ENCODE measurements around the gene SP110.

SP110 gene

GRCh38 chr2:230155359-230155758 lies 64.4 kb downstream of the SP110 start:
- TF ChIP-seq ZNF404 (tag by site-specific recombination; IDR thresholded peaks at IDR 0.05) (no peak), ZNF211 (tag by site-specific recombination; IDR thresholded peaks at IDR 0.05; ENCODE audit: low read depth) (no peak), OSR2 (tag by site-specific recombination; IDR thresholded peaks at IDR 0.05) (no peak), OVOL3 (tag by site-specific recombination; IDR thresholded peaks at IDR 0.05) (no peak), ZNF692 (tag by site-specific recombination; IDR thresholded peaks at IDR 0.05) (no peak), ZNF677 (tag by site-specific recombination; IDR thresholded peaks at IDR 0.05) (no peak), RBAK (tag by site-specific recombination; IDR thresholded peaks at IDR 0.05) (no peak), ZIC2 (tag by site-specific recombination; IDR thresholded peaks at IDR 0.05) (no peak), ZNF707 (tag by site-specific recombination; IDR thresholded peaks at IDR 0.05) (no peak), ZNF18 (tag by site-specific recombination; IDR thresholded peaks at IDR 0.05) (no peak), ZNF626 (tag by site-specific recombination; IDR thresholded peaks at IDR 0.05) (no peak), ZFHX2 (tag by site-specific recombination; conservative IDR thresholded peaks at IDR 0.05) (no peak), ZNF121 (tag by site-specific recombination; IDR thresholded peaks at IDR 0.05) (no peak)
- TF ChIP-seq, protein P1, sequence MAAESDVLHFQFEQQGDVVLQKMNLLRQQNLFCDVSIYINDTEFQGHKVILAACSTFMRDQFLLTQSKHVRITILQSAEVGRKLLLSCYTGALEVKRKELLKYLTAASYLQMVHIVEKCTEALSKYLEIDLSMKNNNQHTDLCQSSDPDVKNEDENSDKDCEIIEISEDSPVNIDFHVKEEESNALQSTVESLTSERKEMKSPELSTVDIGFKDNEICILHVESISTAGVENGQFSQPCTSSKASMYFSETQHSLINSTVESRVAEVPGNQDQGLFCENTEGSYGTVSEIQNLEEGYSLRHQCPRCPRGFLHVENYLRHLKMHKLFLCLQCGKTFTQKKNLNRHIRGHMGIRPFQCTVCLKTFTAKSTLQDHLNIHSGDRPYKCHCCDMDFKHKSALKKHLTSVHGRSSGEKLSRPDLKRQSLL (tag by site-specific recombination; IDR thresholded peaks at IDR 0.05), result no peak
- TF ChIP-seq, protein P2, sequence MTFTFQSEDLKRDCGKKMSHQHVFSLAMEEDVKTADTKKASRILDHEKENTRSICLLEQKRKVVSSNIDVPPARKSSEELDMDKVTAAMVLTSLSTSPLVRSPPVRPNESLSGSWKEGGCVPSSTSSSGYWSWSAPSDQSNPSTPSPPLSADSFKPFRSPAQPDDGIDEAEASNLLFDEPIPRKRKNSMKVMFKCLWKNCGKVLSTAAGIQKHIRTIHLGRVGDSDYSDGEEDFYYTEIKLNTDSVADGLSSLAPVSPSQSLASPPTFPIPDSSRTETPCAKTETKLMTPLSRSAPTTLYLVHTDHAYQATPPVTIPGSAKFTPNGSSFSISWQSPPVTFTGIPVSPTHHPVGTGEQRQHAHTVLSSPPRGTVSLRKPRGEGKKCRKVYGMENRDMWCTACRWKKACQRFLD (tag by site-specific recombination; IDR thresholded peaks at IDR 0.05), result no peak
- TF ChIP-seq, protein P3, sequence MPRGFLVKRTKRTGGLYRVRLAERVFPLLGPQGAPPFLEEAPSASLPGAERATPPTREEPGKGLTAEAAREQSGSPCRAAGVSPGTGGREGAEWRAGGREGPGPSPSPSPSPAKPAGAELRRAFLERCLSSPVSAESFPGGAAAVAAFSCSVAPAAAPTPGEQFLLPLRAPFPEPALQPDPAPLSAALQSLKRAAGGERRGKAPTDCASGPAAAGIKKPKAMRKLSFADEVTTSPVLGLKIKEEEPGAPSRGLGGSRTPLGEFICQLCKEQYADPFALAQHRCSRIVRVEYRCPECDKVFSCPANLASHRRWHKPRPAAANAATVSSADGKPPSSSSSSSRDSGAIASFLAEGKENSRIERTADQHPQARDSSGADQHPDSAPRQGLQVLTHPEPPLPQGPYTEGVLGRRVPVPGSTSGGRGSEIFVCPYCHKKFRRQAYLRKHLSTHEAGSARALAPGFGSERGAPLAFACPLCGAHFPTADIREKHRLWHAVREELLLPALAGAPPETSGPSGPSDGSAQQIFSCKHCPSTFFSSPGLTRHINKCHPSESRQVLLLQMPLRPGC (tag by site-specific recombination; IDR thresholded peaks at IDR 0.05), result no peak
- Histone ChIP-seq H3K4me3 (ENCODE audit: low read depth, low read length) (no peak overlapping the region), H3K36me3 (ENCODE audit: control insufficient read depth in 2 of 2, insufficient read depth in 1 of 2, low read length in 2 of 2) (no peaks in the 10 kb centered on the region), H3K4me1 (ENCODE audit: control insufficient read depth, insufficient read depth, low read length) (no peaks in the 10 kb centered on the region), H3K9me3 (ENCODE audit: control insufficient read depth, insufficient read depth, low read depth, low read length) (no peaks in the 10 kb centered on the region), H3K27ac (ENCODE audit: extremely low read depth, low read depth, low read length) (no peak overlapping the region)
- CTCF ChIA-PET, result interaction anchor here (0.6 kb wide), 1 partner anchor 104 kb away, joined by 3 read pairs; no protein-coding TSS in a partner anchor
- POLR2A ChIA-PET, result no interaction called here

DNA sequence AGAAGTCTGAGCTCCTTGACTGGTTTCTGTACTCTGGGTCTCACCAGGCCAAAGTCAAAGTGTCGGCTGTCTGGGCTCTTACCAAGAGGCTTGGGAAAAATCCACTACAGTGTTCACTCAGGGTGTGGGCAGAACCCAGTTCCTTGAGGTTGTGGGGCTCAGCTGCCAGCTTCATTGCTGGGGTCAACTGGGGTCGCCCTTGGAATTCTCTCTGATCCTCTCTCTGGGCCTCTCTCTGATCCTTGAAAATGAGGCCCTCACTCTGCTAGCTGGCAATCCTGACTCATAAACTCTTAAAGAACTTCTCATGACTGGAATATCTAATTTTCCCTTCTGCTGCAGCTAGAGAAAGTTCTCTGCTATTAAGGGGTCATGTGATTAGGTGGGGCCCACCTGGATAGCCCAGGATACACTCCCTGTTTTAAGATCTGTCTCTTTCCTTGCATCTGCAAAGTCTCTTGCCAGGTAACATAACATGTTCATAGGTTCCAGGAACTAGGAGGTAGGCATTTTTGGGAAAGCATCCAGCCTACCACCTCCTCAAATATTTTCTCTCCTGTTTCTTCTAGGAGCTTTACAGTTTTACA lies 66.3 kb downstream of the SP110 start:
- no peaks in the 10 kb centered on the region for H3K4me1 ChIP-seq (ENCODE audit: control insufficient read depth, insufficient read depth, low read length)
- H3K36me3 ChIP-seq (ENCODE audit: control insufficient read depth in 2 of 2, insufficient read depth in 1 of 2, low read length in 2 of 2), result no peaks in the 10 kb centered on the region
- H3K9me3 ChIP-seq (ENCODE audit: control insufficient read depth, insufficient read depth, low read depth, low read length), result no peaks in the 10 kb centered on the region
- ChIA-PET CTCF (interaction anchor here (0.6 to 1.0 kb wide), 2 partner anchors 87 to 884 kb away, joined by 5 to 6 read pairs; no protein-coding TSS in a partner anchor), POLR2A (no interaction called here)
- TF ChIP-seq ZNF138 (tag by site-specific recombination; IDR thresholded peaks at IDR 0.05; ENCODE audit: borderline replicate concordance) (no peak), ZNF202 (tag by site-specific recombination; IDR thresholded peaks at IDR 0.05; ENCODE audit: borderline replicate concordance) (no peak), ZNF548 (tag by site-specific recombination; IDR thresholded peaks at IDR 0.05) (no peak), GLIS2 (tag by site-specific recombination; IDR thresholded peaks at IDR 0.05) (no peak), ZNF692 (tag by site-specific recombination; IDR thresholded peaks at IDR 0.05) (peak; percentile 87), ZNF211 (tag by site-specific recombination; IDR thresholded peaks at IDR 0.05; ENCODE audit: low read depth) (no peak), ZNF621 (tag by site-specific recombination; IDR thresholded peaks at IDR 0.05) (no peak), ZNF549 (tag by site-specific recombination; IDR thresholded peaks at IDR 0.05) (no peak), ZFP69B (tag by site-specific recombination; IDR thresholded peaks at IDR 0.05) (peak; percentile 65; the same call in 1 of the 2 replicates), ZNF24 (tag by site-specific recombination; IDR thresholded peaks at IDR 0.05) (no peak), ZBTB21 (tag by site-specific recombination; IDR thresholded peaks at IDR 0.05) (no peak), ZNF580 (tag by site-specific recombination; IDR thresholded peaks at IDR 0.05) (no peak), ZBTB7A (tag by site-specific recombination; IDR thresholded peaks at IDR 0.05; ENCODE audit: low read depth) (no peak)
- H3K4me3 ChIP-seq (ENCODE audit: low read depth, low read length), result no peak overlapping the region
- H3K27ac ChIP-seq (ENCODE audit: extremely low read depth, low read depth, low read length), result no peak overlapping the region

Data from HEK293 (cell line).